Measurements from ENCODE around the gene RALGAPA2. TPM values are rescaled to one million over a fixed set of nuclear protein-coding genes. Genes with fewer than 3 reads are reported as not detected.

The RALGAPA2 gene
- total RNA-seq, 3 donors from 2014 or later (not counting 1 experiment from before 2014, with no cell fraction given): 26.6 to 33.9 (median 33.1) TPM

GRCh38 chr20:20371681-20372080 lies 340.8 kb downstream of the RALGAPA2 start:
- no peak overlapping the region for H3K4me3 Mint-ChIP-seq
- DNase-seq (no peak), ATAC-seq (no peak)
- no peaks in the 10 kb centered on the region for H3K9me3 Mint-ChIP-seq
- H3K27ac ChIP-seq (ENCODE audit: low read length): no peak overlapping the region
- peaks cover 64 to 69% of the 10 kb centered on the region in 2 donors for H3K27me3 Mint-ChIP-seq (ENCODE audit: low read depth in 2 of 2)
- 31% methylated on average over 3 of the region's 3 CpGs for WGBS (ENCODE audit: insufficient coverage)
- H3K27ac Mint-ChIP-seq: no peak overlapping the region
- H3K9me3 ChIP-seq (ENCODE audit: control insufficient read depth, insufficient read depth, low read length): no peaks in the 10 kb centered on the region
- no peaks in the 10 kb centered on the region for H3K36me3 ChIP-seq (ENCODE audit: control insufficient read depth, insufficient read depth, low read length)
- intact Hi-C loops (cut with micrococcal nuclease): no loop called here
- H3K27me3 ChIP-seq (ENCODE audit: control insufficient read depth, insufficient read depth, low read length): peaks cover 25% of the 10 kb centered on the region
- peaks cover 12% of the 10 kb centered on the region for H3K4me1 ChIP-seq (ENCODE audit: control insufficient read depth, insufficient read depth, low read length)
- H3K4me1 Mint-ChIP-seq: peaks cover 8 to 12% of the 10 kb centered on the region in 2 donors
- H3K36me3 Mint-ChIP-seq: no peaks in the 10 kb centered on the region
- TF ChIP-seq, protein P1, sequence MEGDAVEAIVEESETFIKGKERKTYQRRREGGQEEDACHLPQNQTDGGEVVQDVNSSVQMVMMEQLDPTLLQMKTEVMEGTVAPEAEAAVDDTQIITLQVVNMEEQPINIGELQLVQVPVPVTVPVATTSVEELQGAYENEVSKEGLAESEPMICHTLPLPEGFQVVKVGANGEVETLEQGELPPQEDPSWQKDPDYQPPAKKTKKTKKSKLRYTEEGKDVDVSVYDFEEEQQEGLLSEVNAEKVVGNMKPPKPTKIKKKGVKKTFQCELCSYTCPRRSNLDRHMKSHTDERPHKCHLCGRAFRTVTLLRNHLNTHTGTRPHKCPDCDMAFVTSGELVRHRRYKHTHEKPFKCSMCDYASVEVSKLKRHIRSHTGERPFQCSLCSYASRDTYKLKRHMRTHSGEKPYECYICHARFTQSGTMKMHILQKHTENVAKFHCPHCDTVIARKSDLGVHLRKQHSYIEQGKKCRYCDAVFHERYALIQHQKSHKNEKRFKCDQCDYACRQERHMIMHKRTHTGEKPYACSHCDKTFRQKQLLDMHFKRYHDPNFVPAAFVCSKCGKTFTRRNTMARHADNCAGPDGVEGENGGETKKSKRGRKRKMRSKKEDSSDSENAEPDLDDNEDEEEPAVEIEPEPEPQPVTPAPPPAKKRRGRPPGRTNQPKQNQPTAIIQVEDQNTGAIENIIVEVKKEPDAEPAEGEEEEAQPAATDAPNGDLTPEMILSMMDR (IDR thresholded peaks at IDR 0.05): no peak
- no peak overlapping the region for H3K4me3 ChIP-seq (ENCODE audit: low read length)

DNA sequence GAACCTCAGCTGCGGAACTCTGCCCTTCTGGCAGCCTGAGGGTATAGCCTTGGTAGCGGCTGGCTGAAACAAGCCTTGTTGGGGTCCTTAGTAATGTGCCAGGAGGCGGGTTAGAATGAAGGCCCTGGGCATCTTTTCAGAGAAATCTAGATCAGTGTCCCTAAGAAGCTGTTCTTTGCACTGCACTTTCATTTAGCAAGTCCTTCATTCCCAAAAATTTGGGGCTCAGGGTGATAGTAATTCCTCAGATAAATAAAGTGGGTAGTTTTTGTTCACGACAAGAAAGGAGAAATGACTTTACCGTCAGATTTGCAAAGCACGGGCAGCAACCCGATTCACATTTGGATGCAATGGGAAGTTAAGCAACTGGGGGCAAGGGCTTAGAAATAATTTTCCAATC lies 341.4 kb downstream of the RALGAPA2 start:
- no peak for ATAC-seq
- Mint-ChIP-seq H3K36me3 (no peaks in the 10 kb centered on the region), H3K9me3 (no peaks in the 10 kb centered on the region), H3K4me1 (peaks cover 8 to 12% of the 10 kb centered on the region in 2 donors), H3K4me3 (no peak overlapping the region), H3K27me3 (ENCODE audit: low read depth in 2 of 2) (peaks cover 68% of the 10 kb centered on the region in 2 donors), H3K27ac (no peak overlapping the region)
- TF ChIP-seq, protein P1 (IDR thresholded peaks at IDR 0.05): no peak
- no peak overlapping the region for H3K4me3 ChIP-seq (ENCODE audit: low read length)
- no peak overlapping the region for H3K27ac ChIP-seq (ENCODE audit: low read length)
- DNase-seq: no peak
- WGBS (ENCODE audit: insufficient coverage): 13% methylated on average over 7 of the region's 7 CpGs
- H3K4me1 ChIP-seq (ENCODE audit: control insufficient read depth, insufficient read depth, low read length): peaks cover 12% of the 10 kb centered on the region
- intact Hi-C loops (cut with micrococcal nuclease): no loop called here
- H3K36me3 ChIP-seq (ENCODE audit: control insufficient read depth, insufficient read depth, low read length): no peaks in the 10 kb centered on the region
- peaks cover 29% of the 10 kb centered on the region for H3K27me3 ChIP-seq (ENCODE audit: control insufficient read depth, insufficient read depth, low read length)
- H3K9me3 ChIP-seq (ENCODE audit: control insufficient read depth, insufficient read depth, low read length): no peaks in the 10 kb centered on the region

DNA sequence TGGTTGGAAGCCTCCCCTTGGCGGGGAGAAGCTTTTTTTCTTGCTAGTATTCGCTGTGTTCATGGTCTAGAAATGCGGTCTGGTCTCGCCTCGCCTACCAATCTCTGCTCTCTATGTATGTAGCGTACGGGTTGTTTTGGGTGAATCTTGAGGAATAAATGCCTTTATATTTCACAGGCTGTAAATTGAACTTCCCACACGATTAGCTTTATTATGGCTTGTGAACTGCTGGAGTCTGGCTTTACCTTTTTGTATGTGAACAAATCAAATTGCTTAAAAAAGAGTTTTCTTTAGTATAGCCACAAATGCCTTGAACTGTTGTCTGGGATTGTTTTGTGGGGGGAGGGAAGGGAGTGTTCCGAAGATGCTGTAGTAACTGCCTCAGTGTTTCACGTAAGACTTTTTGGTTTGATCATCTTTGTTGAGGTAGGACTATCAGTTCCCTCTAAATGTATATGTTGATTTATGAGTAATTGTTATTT lies 342.3 kb downstream of the RALGAPA2 start:
- Histone ChIP-seq H3K27ac (ENCODE audit: low read length) (no peak overlapping the region), H3K27me3 (ENCODE audit: control insufficient read depth, insufficient read depth, low read length) (peaks cover 30% of the 10 kb centered on the region), H3K9me3 (ENCODE audit: control insufficient read depth, insufficient read depth, low read length) (no peaks in the 10 kb centered on the region), H3K4me1 (ENCODE audit: control insufficient read depth, insufficient read depth, low read length) (peaks cover 12% of the 10 kb centered on the region), H3K4me3 (ENCODE audit: low read length) (no peak overlapping the region), H3K36me3 (ENCODE audit: control insufficient read depth, insufficient read depth, low read length) (no peaks in the 10 kb centered on the region)
- peak overlapping the region; percentile 81 for H3K4me3 Mint-ChIP-seq
- H3K27ac Mint-ChIP-seq: peak overlapping the region in 1 of 2 donors; percentile 24
- WGBS (ENCODE audit: insufficient coverage): 33% methylated on average over 10 of the region's 10 CpGs
- H3K36me3 Mint-ChIP-seq: no peaks in the 10 kb centered on the region
- DNase-seq (no peak), ATAC-seq (no peak)
- intact Hi-C loops (cut with micrococcal nuclease): no loop called here
- H3K4me1 Mint-ChIP-seq: peaks cover 8 to 12% of the 10 kb centered on the region in 2 donors
- TF ChIP-seq, protein P1 (IDR thresholded peaks at IDR 0.05): no peak
- peaks cover 66 to 68% of the 10 kb centered on the region in 2 donors for H3K27me3 Mint-ChIP-seq (ENCODE audit: low read depth in 2 of 2)
- H3K9me3 Mint-ChIP-seq: no peaks in the 10 kb centered on the region

Measured in natural killer cell (primary cell).